Measurements from ENCODE around the gene GRPEL1. TPM values are rescaled to one million over a fixed set of nuclear protein-coding genes. Genes with fewer than 3 reads are reported as not detected.

GRPEL1 gene
- total RNA-seq, 1 experiment from 2014 or later, result 49.9 TPM

DNA sequence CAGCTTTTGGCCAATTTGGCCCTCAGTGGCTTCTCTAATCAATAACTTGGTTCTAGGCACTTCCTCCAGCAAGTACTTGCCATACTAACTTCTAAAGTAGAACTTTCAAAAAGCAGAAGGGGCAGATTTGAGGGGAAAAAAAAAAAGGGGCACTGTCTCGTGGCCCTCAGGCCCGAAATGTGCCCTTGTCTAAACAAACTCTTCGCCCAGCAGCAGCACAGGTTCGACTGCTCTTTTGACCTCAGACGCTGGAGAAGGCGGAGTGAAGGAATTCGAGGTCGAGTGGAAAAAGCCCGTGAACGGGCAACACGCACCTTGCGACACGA lies 775 bp downstream of the GRPEL1 start:
- Histone ChIP-seq H4K20me1 (ENCODE audit: insufficient read depth) (peaks cover 34% of the 10 kb centered on the region), H3K9me2 (ENCODE audit: insufficient read depth) (no peaks in the 10 kb centered on the region), H3K4me3 (peak overlapping the region; percentile 90), H3F3A (ENCODE audit: insufficient read depth, low read depth) (no peaks in the 10 kb centered on the region; the same call in 1 of the 2 replicates), H3K9me3 (ENCODE audit: insufficient read depth, low read depth) (no peaks in the 10 kb centered on the region), H2AFZ (peak overlapping the region; percentile 69), H3K79me2 (ENCODE audit: low read depth) (peaks cover 34% of the 10 kb centered on the region), H3K27ac (peak overlapping the region; percentile 63), H3K4me1 (replicated peaks; ENCODE audit: insufficient read depth) (peaks cover 13% of the 10 kb centered on the region), H3K27me3 (ENCODE audit: insufficient read depth, low read depth) (no peaks in the 10 kb centered on the region), H3K4me2 (peak overlapping the region; percentile 94), H3K36me3 (ENCODE audit: low read depth) (peaks cover 8% of the 10 kb centered on the region; the same call in 1 of the 2 replicates)
- no peak for DNase-seq
- BruUV-seq (replicated peaks), result no TSS peak
- POLR2A ChIA-PET (ENCODE audit: unreplicated experiment), result no interaction called here
- intact Hi-C loops (cut with micrococcal nuclease; ENCODE audit: unreplicated experiment), result loop anchor here (5.0 kb wide), 1 partner anchor 285 kb away; the partner anchor contains the start of gene KIAA0232
- CTCF ChIA-PET, result interaction anchor here (0.6 to 1.4 kb wide), 4 partner anchors 24 to 475 kb away, joined by 3 to 9 read pairs (median 4); partner anchors contain the start of gene TADA2B
- TF ChIP-seq EZH2 (IDR thresholded peaks at IDR 0.05; ENCODE audit: low read depth), result no peak

DNA sequence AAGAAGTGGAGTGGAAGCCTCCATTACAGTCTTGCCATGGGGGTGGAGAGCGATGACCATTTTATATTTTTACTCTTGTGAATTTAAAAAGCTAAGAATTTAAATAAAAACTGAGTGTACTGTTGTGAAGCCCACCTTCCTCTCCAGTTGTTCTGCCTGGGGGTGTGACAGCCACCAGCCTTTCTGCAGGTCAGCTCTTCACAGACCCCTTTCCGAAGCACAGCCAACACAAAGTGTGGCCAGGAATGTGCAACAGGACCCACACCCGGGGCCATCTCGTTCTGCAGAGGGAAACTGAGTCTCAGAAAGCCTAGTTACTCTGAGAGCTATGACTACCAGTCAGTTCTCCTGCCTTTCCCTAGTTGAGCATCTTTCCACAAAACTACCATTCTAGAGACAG lies 1.4 kb downstream of the GRPEL1 start:
- Histone ChIP-seq H3K4me2 (peak overlapping the region; percentile 94), H3K9me2 (ENCODE audit: insufficient read depth) (no peaks in the 10 kb centered on the region), H3F3A (ENCODE audit: insufficient read depth, low read depth) (peaks cover 4% of the 10 kb centered on the region; the same call in 1 of the 2 replicates), H3K4me1 (replicated peaks; ENCODE audit: insufficient read depth) (peaks cover 13% of the 10 kb centered on the region), H3K36me3 (ENCODE audit: low read depth) (peaks cover 8% of the 10 kb centered on the region; the same call in 1 of the 2 replicates), H4K20me1 (ENCODE audit: insufficient read depth) (peaks cover 34% of the 10 kb centered on the region), H3K27me3 (ENCODE audit: insufficient read depth, low read depth) (no peaks in the 10 kb centered on the region), H3K79me2 (ENCODE audit: low read depth) (peaks cover 34% of the 10 kb centered on the region), H3K27ac (no peak overlapping the region), H2AFZ (no peak overlapping the region), H3K9me3 (ENCODE audit: insufficient read depth, low read depth) (no peaks in the 10 kb centered on the region), H3K4me3 (peak overlapping the region; percentile 90)
- ChIA-PET POLR2A (ENCODE audit: unreplicated experiment) (interaction anchor here (0.6 kb wide), 1 partner anchor 9 kb away, joined by 4 read pairs; no protein-coding TSS in a partner anchor), CTCF (interaction anchor here (0.7 to 1.2 kb wide), 2 partner anchors 23 to 125 kb away, joined by 3 to 5 read pairs; partner anchors contain the start of gene TADA2B)
- no peak for TF ChIP-seq EZH2 (IDR thresholded peaks at IDR 0.05; ENCODE audit: low read depth)
- TF ChIP-seq, protein P1, sequence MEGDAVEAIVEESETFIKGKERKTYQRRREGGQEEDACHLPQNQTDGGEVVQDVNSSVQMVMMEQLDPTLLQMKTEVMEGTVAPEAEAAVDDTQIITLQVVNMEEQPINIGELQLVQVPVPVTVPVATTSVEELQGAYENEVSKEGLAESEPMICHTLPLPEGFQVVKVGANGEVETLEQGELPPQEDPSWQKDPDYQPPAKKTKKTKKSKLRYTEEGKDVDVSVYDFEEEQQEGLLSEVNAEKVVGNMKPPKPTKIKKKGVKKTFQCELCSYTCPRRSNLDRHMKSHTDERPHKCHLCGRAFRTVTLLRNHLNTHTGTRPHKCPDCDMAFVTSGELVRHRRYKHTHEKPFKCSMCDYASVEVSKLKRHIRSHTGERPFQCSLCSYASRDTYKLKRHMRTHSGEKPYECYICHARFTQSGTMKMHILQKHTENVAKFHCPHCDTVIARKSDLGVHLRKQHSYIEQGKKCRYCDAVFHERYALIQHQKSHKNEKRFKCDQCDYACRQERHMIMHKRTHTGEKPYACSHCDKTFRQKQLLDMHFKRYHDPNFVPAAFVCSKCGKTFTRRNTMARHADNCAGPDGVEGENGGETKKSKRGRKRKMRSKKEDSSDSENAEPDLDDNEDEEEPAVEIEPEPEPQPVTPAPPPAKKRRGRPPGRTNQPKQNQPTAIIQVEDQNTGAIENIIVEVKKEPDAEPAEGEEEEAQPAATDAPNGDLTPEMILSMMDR (conservative IDR thresholded peaks at IDR 0.05), result no peak
- TSS peak; percentile 53 for BruUV-seq (replicated peaks)
- intact Hi-C loops (cut with micrococcal nuclease; ENCODE audit: unreplicated experiment), result loop anchor here (5.0 kb wide), 1 partner anchor 284 kb away; the partner anchor contains the start of gene KIAA0232
- DNase-seq, result no peak

DNA sequence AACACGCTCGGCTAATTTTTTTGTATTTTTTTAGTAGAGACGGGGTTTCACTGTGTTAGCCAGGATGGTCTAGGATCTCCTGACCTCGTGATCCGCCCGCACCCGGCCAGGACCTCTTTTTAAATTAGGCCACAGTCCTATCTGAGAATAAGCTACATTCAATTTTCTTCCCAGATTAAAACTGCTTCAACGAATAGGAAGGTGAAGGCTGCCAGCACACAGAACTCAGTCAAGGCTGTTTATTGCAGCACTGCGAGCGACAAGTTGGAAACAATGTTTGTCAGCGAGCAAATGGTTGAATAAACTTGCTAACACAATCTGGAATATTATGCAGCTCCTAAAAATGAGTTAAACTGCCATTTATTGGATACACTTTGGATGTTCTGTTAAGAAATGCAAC lies 1.9 kb downstream of the GRPEL1 start:
- Histone ChIP-seq H3K27me3 (ENCODE audit: insufficient read depth, low read depth) (no peaks in the 10 kb centered on the region), H3K9me3 (ENCODE audit: insufficient read depth, low read depth) (no peaks in the 10 kb centered on the region), H3K9me2 (ENCODE audit: insufficient read depth) (no peaks in the 10 kb centered on the region), H3K36me3 (ENCODE audit: low read depth) (peaks cover 8% of the 10 kb centered on the region; the same call in 1 of the 2 replicates), H3K4me3 (peak overlapping the region; percentile 90; the same call in 1 of the 2 replicates), H2AFZ (no peak overlapping the region), H3F3A (ENCODE audit: insufficient read depth, low read depth) (peaks cover 9% of the 10 kb centered on the region; the same call in 1 of the 2 replicates), H4K20me1 (ENCODE audit: insufficient read depth) (peaks cover 34% of the 10 kb centered on the region), H3K4me2 (peak overlapping the region; percentile 94), H3K4me1 (replicated peaks; ENCODE audit: insufficient read depth) (peaks cover 13% of the 10 kb centered on the region), H3K79me2 (ENCODE audit: low read depth) (peaks cover 34% of the 10 kb centered on the region), H3K27ac (no peak overlapping the region)
- no TSS peak for BruUV-seq (replicated peaks)
- intact Hi-C loops (cut with micrococcal nuclease; ENCODE audit: unreplicated experiment), result loop anchor here (5.0 kb wide), 1 partner anchor 284 kb away; the partner anchor contains the start of gene KIAA0232
- CTCF ChIA-PET, result no interaction called here
- POLR2A ChIA-PET (ENCODE audit: unreplicated experiment), result interaction anchor here (0.6 kb wide), 1 partner anchor 9 kb away, joined by 4 read pairs; no protein-coding TSS in a partner anchor
- DNase-seq, result no peak
- TF ChIP-seq EZH2 (IDR thresholded peaks at IDR 0.05; ENCODE audit: low read depth), result no peak
- TF ChIP-seq, protein P1 (conservative IDR thresholded peaks at IDR 0.05), result no peak
